Activated CD4-positive, alpha-beta T cell treated with anti-CD3 and anti-CD28 coated beads for 1 hour (primary cell): Measurements from ENCODE around the gene CLDN16.

Experiments used
- DNase-seq: peaks from one replicate; pipeline ENCODE4 v3.0.0-alpha.2; 2020

CLDN16 gene

DNA sequence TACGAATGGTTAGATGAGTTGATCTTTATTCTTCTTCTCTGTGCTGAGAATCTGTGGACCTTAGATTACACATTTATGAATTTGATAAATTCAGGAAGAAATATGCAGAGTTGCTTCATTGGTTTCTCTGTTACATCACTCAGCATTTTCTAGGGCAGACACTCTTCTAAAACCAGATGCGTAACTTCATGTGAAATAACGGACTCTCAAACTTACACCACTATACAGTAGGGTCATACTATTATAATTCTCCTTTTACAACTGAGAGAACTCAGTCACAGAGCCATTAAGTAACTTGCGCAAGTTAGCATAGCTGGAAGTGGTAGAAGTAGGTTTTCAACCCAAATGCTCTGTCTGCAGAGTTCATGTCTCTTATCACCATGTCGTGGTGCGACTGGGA lies 56.0 kb downstream of the CLDN16 start:
- no peak for DNase-seq

DNA sequence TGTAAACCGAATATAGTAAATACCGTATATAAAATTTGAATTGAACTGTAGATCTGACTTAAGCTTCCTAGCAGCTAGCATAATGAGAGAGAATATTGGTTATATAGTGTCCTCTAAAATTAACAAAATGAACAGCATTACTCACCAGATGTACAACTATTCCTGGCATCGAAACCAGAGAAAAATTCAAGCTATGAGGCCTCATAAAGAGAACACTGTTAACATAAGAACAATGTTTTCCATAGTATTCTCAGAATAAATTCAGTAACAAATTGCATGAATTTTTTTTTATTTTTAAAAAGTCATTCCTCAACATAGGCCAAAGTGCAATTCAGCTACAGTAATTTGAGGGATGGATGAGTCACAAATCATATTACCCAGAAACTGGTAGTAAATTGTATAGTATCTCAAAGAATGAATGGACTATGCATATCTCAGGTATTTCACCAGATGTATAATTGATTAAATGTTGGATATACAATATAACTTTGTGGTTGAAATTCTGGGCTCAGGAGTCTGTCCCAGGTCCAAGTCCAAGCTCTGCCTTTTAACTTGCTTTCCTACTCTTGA lies 56.7 kb downstream of the CLDN16 start:
- no peak for DNase-seq

- no peak for DNase-seq
Measured at GRCh38 chr3:190446573-190447279, 58.8 kb downstream of the CLDN16 start.

- no peak for DNase-seq
Measured at GRCh38 chr3:190448256-190448655, 60.3 kb downstream of the CLDN16 start.

DNA sequence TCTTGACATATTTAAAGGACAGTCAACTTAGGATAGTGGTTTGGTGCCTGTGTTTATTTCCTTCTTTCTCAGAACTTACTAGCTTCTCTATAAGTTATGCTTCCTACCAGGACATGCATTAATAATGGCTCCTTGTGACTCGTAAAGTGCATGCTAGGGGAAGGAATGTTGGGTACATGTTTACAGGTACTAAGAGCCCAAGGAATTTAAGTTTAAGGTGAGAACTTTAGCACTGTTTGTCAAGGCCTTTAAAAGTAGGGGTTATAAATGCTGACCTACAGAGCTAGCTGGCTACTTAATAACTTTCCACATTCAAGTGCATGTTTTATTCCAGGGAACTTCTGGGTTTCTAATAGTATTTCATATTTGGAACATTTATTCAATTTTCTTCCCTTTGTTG lies 61.8 kb downstream of the CLDN16 start, which contains the start of gene TMEM207:
Gene TMEM207, minus strand, starts transcription at position 101 of the 400 bp plus-strand sequence. Its CDS starts 92 bp downstream, at position 9.
- DNase-seq = no peak

DNA sequence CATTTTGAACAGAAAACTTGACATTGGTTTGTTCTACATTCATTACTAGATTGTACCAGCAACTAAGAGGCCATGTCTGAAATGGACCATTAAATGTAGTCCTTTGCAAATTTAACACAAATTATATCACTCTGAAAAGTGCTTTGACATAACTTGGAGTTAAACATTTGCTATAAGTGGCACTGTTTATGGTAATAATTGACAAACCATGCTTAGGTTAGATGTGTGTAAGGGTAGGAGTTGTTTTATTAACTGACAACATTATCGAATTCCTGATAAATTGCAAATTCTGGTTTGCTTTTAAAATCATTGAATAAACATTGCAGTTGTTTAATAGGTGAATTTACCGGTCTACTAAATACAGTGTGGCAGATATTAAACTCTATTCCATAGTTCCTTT lies 67.9 kb downstream of the CLDN16 start:
- no peak for DNase-seq

- no peak for DNase-seq
Measured at GRCh38 chr3:190456770-190457169, 68.8 kb downstream of the CLDN16 start.

DNA sequence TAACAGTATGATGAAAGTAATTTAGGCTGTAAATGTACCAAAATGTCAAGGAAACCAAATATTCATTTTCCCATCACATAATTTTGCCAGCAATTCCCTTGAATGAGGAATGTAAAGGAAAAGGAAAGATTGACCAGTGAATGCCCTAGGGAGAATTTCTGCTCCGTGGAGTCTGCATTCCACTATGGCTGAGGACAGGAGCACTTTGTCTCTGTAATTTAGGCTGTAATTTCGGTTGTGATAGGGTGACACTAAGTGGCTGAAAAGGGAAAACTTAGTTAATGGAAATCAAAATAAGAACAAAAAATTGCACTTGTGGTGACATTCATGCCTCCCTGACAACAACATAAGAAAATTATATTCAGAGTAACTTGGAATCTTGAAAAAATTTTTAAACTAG lies 70.1 kb downstream of the CLDN16 start:
- no peak for DNase-seq
